ENCODE results near the gene PFN3. TPM values are rescaled to one million over a fixed set of nuclear protein-coding genes. Genes with fewer than 3 reads are reported as not detected.

Gene PFN3
- total RNA-seq, 1 experiment from 2014 or later, result 0.48 TPM

DNA sequence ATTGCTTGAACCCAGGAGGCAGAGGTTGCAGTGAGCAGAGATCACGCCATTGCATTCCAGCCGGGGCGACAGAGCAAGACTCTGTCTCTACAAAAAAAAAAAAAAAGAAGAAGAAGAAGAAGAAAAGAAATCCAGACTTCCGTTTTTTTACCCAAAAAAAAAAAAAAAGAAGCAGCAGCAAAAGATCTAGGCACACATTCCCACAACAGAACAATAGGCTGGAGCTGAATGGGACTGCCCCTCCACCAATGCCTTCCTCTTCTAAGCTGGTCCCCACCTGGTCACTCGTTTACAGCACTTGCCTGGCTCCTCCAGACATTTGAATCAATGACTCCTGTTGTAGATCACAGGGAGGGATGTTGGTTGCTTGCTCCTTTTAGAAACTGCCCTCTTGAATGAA, 47.4 kb downstream of the PFN3 start (continued):
- TF ChIP-seq, protein P1, sequence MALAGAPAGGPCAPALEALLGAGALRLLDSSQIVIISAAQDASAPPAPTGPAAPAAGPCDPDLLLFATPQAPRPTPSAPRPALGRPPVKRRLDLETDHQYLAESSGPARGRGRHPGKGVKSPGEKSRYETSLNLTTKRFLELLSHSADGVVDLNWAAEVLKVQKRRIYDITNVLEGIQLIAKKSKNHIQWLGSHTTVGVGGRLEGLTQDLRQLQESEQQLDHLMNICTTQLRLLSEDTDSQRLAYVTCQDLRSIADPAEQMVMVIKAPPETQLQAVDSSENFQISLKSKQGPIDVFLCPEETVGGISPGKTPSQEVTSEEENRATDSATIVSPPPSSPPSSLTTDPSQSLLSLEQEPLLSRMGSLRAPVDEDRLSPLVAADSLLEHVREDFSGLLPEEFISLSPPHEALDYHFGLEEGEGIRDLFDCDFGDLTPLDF (CRISPR knock-in tag; IDR thresholded peaks at IDR 0.05), result no peak
- TF ChIP-seq SMAD3 (CRISPR knock-in tag; IDR thresholded peaks at IDR 0.05; ENCODE audit: borderline replicate concordance) (no peak), ZNF121 (CRISPR knock-in tag; IDR thresholded peaks at IDR 0.05) (no peak), IRF2 (CRISPR knock-in tag; IDR thresholded peaks at IDR 0.05; ENCODE audit: borderline replicate concordance, low read depth) (no peak), ELF4 (CRISPR knock-in tag; IDR thresholded peaks at IDR 0.05; ENCODE audit: low read depth) (no peak)
- TF ChIP-seq, protein P2, sequence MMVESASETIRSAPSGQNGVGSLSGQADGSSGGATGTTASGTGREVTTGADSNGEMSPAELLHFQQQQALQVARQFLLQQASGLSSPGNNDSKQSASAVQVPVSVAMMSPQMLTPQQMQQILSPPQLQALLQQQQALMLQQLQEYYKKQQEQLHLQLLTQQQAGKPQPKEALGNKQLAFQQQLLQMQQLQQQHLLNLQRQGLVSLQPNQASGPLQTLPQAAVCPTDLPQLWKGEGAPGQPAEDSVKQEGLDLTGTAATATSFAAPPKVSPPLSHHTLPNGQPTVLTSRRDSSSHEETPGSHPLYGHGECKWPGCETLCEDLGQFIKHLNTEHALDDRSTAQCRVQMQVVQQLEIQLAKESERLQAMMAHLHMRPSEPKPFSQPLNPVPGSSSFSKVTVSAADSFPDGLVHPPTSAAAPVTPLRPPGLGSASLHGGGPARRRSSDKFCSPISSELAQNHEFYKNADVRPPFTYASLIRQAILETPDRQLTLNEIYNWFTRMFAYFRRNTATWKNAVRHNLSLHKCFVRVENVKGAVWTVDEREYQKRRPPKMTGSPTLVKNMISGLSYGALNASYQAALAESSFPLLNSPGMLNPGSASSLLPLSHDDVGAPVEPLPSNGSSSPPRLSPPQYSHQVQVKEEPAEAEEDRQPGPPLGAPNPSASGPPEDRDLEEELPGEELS (CRISPR knock-in tag; IDR thresholded peaks at IDR 0.05), result no peak
- TF ChIP-seq, protein P3, sequence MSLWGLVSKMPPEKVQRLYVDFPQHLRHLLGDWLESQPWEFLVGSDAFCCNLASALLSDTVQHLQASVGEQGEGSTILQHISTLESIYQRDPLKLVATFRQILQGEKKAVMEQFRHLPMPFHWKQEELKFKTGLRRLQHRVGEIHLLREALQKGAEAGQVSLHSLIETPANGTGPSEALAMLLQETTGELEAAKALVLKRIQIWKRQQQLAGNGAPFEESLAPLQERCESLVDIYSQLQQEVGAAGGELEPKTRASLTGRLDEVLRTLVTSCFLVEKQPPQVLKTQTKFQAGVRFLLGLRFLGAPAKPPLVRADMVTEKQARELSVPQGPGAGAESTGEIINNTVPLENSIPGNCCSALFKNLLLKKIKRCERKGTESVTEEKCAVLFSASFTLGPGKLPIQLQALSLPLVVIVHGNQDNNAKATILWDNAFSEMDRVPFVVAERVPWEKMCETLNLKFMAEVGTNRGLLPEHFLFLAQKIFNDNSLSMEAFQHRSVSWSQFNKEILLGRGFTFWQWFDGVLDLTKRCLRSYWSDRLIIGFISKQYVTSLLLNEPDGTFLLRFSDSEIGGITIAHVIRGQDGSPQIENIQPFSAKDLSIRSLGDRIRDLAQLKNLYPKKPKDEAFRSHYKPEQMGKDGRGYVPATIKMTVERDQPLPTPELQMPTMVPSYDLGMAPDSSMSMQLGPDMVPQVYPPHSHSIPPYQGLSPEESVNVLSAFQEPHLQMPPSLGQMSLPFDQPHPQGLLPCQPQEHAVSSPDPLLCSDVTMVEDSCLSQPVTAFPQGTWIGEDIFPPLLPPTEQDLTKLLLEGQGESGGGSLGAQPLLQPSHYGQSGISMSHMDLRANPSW (CRISPR knock-in tag; conservative IDR thresholded peaks at IDR 0.05; ENCODE audit: low read depth), result no peak
- TF ChIP-seq, protein P4, sequence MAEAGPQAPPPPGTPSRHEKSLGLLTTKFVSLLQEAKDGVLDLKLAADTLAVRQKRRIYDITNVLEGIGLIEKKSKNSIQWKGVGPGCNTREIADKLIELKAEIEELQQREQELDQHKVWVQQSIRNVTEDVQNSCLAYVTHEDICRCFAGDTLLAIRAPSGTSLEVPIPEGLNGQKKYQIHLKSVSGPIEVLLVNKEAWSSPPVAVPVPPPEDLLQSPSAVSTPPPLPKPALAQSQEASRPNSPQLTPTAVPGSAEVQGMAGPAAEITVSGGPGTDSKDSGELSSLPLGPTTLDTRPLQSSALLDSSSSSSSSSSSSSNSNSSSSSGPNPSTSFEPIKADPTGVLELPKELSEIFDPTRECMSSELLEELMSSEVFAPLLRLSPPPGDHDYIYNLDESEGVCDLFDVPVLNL (CRISPR knock-in tag; IDR thresholded peaks at IDR 0.05; ENCODE audit: borderline replicate concordance, low read depth), result no peak
- TF ChIP-seq, protein P5, sequence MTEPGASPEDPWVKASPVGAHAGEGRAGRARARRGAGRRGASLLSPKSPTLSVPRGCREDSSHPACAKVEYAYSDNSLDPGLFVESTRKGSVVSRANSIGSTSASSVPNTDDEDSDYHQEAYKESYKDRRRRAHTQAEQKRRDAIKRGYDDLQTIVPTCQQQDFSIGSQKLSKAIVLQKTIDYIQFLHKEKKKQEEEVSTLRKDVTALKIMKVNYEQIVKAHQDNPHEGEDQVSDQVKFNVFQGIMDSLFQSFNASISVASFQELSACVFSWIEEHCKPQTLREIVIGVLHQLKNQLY (CRISPR knock-in tag; IDR thresholded peaks at IDR 0.05), result no peak

DNA sequence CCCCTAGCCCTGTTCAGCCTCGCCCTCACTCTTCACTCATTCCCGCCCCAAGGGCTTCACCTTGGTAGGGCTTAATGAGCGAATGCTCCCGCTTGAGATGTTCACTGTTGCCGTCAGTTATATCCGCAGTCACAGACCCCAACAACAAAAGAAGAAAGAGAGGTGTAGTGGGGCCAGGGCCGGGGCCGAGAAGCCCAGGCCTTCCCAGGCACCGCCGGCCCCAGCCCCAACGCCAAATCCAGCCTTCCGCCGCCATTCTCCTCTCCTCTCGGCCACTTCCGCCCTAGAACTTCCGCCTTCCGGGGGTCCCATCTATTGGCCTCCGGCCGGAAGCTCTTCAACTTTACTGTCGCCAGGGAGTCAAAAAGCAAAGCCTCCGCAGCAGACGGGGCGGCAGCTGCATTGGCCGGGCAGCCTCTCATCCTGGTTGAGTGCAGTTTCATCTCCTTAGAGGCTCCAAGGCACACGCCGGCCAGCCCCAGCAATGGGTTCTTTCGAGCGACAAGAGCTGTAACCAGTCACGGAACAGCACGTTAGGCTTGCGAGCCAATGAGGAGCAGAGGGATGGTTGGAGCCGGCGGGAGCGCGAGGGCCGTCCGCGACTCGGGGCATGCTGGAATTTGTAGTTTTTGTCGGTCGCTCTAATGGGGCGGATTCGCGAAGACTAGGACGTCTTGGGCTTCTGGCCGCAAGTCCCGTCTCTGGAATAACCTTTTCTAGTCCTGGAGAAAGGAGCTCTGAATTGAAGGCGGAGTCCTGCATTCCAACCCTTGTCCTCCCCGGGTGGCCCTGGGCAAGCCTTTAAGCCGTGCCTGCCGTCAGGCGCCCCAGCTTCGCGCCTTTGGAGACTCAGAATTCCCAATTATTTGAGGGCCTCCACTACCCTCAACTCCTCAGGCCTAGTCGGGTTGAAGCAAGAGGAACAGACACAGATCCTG, 48.8 kb downstream of the PFN3 start, which contains the start of gene LMAN2:
Gene LMAN2, minus strand, starts transcription at position 277 of the 938 bp plus-strand sequence. Its CDS starts 21 bp downstream, at position 256.
- ChIA-PET CTCF (interaction anchor here (0.7 to 4.7 kb wide), 18 partner anchors 9 to 149 kb away, joined by 3 to 51 read pairs (median 6); no protein-coding TSS in a partner anchor), POLR2A (interaction anchor here (0.6 to 2.1 kb wide), 9 partner anchors 8 to 415 kb away, joined by 3 to 10 read pairs (median 4); partner anchors contain the start of genes GRK6 and PDLIM7)
- Mint-ChIP-seq H3K36me3 (peaks cover 15% of the 10 kb centered on the region), H3K27ac (peak within 1 kb of the TSS; percentile 100), H3K27me3 (ENCODE audit: low read depth) (peaks cover 28% of the 10 kb centered on the region), H3K4me1 (peaks cover 32% of the 10 kb centered on the region), H3K4me3 (peak within 1 kb of the TSS; percentile 98), H3K9me3 (peaks cover 14% of the 10 kb centered on the region)
- peak; percentile 90 for DNase-seq (ENCODE audit: low spot score)
- ATAC-seq, result peak; percentile 98
- TF ChIP-seq NFE2L1 (CRISPR knock-in tag; IDR thresholded peaks at IDR 0.05), result no peak
- TF ChIP-seq SMAD3 (CRISPR knock-in tag; IDR thresholded peaks at IDR 0.05; ENCODE audit: borderline replicate concordance), result peak; percentile 62; the same call in 1 of the 2 replicates
- peak; percentile 51; the same call in 1 of the 2 replicates for TF ChIP-seq FOXK1 (CRISPR knock-in tag; IDR thresholded peaks at IDR 0.05)
- TF ChIP-seq PRRX2 (CRISPR knock-in tag; IDR thresholded peaks at IDR 0.05), result 0 out of 2 replicates have a peak, but pooled peaks have one; percentile 11
- TF ChIP-seq, protein P6, sequence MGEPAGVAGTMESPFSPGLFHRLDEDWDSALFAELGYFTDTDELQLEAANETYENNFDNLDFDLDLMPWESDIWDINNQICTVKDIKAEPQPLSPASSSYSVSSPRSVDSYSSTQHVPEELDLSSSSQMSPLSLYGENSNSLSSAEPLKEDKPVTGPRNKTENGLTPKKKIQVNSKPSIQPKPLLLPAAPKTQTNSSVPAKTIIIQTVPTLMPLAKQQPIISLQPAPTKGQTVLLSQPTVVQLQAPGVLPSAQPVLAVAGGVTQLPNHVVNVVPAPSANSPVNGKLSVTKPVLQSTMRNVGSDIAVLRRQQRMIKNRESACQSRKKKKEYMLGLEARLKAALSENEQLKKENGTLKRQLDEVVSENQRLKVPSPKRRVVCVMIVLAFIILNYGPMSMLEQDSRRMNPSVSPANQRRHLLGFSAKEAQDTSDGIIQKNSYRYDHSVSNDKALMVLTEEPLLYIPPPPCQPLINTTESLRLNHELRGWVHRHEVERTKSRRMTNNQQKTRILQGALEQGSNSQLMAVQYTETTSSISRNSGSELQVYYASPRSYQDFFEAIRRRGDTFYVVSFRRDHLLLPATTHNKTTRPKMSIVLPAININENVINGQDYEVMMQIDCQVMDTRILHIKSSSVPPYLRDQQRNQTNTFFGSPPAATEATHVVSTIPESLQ (CRISPR knock-in tag; IDR thresholded peaks at IDR 0.05), result no peak
- TF ChIP-seq, protein P7, sequence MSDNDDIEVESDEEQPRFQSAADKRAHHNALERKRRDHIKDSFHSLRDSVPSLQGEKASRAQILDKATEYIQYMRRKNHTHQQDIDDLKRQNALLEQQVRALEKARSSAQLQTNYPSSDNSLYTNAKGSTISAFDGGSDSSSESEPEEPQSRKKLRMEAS (CRISPR knock-in tag; IDR thresholded peaks at IDR 0.05), result peak; percentile 70; the same call in 1 of the 2 replicates
- TF ChIP-seq, protein P8, sequence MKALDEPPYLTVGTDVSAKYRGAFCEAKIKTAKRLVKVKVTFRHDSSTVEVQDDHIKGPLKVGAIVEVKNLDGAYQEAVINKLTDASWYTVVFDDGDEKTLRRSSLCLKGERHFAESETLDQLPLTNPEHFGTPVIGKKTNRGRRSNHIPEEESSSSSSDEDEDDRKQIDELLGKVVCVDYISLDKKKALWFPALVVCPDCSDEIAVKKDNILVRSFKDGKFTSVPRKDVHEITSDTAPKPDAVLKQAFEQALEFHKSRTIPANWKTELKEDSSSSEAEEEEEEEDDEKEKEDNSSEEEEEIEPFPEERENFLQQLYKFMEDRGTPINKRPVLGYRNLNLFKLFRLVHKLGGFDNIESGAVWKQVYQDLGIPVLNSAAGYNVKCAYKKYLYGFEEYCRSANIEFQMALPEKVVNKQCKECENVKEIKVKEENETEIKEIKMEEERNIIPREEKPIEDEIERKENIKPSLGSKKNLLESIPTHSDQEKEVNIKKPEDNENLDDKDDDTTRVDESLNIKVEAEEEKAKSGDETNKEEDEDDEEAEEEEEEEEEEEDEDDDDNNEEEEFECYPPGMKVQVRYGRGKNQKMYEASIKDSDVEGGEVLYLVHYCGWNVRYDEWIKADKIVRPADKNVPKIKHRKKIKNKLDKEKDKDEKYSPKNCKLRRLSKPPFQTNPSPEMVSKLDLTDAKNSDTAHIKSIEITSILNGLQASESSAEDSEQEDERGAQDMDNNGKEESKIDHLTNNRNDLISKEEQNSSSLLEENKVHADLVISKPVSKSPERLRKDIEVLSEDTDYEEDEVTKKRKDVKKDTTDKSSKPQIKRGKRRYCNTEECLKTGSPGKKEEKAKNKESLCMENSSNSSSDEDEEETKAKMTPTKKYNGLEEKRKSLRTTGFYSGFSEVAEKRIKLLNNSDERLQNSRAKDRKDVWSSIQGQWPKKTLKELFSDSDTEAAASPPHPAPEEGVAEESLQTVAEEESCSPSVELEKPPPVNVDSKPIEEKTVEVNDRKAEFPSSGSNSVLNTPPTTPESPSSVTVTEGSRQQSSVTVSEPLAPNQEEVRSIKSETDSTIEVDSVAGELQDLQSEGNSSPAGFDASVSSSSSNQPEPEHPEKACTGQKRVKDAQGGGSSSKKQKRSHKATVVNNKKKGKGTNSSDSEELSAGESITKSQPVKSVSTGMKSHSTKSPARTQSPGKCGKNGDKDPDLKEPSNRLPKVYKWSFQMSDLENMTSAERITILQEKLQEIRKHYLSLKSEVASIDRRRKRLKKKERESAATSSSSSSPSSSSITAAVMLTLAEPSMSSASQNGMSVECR (CRISPR knock-in tag; IDR thresholded peaks at IDR 0.05; ENCODE audit: borderline replicate concordance), result peak; percentile 78; the same call in 1 of the 2 replicates
- TF ChIP-seq TEAD1 (CRISPR knock-in tag; IDR thresholded peaks at IDR 0.05), result peak; percentile 36
- TF ChIP-seq GTF2I (CRISPR knock-in tag; conservative IDR thresholded peaks at IDR 0.05), result no peak
- peak; percentile 99 for TF ChIP-seq NFYB (CRISPR knock-in tag; conservative IDR thresholded peaks at IDR 0.05; ENCODE audit: low read depth)
